Coronary artery (tissue), 2 donors: ENCODE data around the gene CDC6.

Source experiments
- DNase-seq: peaks from one replicate; pipeline ENCODE4 v3.0.0-alpha.2; 2017; ENCODE audit warnings: low spot score
- H3K27ac ChIP-seq, 2 donors: fragments of 200-600 bp; sonication (generic); one replicate each; pipeline ENCODE4 v1.5.1; 2016 to 2019
- H3K4me3 ChIP-seq: fragments of 200-600 bp; sonication (generic); 2 replicates; pipeline ENCODE4 v1.5.1; 2016; ENCODE audit warnings: mild to moderate bottlenecking, moderate library complexity
- TF ChIP-seq, protein P1 (sequence below): fragments of 200-600 bp; sonication (generic); IDR thresholded peaks from one replicate; pipeline ENCODE4 v1.5.1; 2019; ENCODE audit warnings: antibody characterized with exemption

CDC6 gene

DNA sequence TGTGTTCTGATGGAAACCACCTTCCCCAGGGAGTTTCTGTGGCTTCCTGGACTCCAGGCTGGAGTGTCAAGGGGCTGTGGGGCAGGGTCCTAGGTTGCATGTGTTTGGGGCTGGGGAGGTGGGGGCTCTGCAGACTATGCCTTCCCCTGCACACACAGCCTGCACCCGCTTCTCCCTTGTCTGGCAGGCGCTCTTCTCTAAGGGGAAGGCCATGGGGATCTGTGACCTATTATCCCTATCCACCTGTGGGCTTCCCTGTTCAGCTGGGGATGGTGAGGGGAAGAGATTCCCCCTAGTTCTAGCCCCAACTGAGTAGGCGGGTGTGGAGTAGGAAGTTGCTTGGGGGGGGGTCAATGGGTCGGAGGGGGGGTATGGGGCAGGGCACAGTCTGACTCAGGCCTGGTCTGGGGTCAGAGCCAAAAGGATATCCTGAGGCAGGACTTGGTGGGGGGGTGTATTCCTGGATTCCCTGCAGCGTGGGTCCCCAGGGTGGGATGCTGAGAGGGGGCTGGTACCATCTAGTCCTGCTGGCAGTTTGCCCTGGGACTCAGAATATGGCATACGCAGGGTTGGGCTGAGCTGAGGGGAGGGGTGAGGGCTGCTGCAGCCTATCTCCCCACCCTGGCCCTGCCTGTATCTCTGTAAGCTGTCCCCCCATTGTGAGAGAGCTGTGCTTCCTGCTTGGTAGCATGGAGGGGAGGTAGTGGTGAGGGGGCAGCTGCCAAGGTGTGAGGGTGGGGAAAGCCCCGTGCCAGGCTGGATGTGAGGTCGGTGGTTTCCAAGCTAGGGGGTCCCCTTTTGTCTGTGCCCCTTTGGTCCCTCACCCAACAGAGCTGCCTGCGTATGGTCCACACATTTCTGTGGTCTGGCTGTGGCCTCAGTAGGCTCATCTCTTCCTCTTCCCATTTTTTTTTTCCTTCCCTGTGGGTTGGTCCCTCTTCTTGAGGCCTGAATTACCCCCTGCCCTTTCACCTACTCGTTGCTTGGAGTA is 36.0 kb downstream of the CDC6 start:
- H3K4me3 ChIP-seq, result peak overlapping the region; percentile 83
- TF ChIP-seq, protein P1, sequence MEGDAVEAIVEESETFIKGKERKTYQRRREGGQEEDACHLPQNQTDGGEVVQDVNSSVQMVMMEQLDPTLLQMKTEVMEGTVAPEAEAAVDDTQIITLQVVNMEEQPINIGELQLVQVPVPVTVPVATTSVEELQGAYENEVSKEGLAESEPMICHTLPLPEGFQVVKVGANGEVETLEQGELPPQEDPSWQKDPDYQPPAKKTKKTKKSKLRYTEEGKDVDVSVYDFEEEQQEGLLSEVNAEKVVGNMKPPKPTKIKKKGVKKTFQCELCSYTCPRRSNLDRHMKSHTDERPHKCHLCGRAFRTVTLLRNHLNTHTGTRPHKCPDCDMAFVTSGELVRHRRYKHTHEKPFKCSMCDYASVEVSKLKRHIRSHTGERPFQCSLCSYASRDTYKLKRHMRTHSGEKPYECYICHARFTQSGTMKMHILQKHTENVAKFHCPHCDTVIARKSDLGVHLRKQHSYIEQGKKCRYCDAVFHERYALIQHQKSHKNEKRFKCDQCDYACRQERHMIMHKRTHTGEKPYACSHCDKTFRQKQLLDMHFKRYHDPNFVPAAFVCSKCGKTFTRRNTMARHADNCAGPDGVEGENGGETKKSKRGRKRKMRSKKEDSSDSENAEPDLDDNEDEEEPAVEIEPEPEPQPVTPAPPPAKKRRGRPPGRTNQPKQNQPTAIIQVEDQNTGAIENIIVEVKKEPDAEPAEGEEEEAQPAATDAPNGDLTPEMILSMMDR, result no peak
- DNase-seq, result no peak
- peak overlapping the region; percentile 75 to 92 for H3K27ac ChIP-seq

DNA sequence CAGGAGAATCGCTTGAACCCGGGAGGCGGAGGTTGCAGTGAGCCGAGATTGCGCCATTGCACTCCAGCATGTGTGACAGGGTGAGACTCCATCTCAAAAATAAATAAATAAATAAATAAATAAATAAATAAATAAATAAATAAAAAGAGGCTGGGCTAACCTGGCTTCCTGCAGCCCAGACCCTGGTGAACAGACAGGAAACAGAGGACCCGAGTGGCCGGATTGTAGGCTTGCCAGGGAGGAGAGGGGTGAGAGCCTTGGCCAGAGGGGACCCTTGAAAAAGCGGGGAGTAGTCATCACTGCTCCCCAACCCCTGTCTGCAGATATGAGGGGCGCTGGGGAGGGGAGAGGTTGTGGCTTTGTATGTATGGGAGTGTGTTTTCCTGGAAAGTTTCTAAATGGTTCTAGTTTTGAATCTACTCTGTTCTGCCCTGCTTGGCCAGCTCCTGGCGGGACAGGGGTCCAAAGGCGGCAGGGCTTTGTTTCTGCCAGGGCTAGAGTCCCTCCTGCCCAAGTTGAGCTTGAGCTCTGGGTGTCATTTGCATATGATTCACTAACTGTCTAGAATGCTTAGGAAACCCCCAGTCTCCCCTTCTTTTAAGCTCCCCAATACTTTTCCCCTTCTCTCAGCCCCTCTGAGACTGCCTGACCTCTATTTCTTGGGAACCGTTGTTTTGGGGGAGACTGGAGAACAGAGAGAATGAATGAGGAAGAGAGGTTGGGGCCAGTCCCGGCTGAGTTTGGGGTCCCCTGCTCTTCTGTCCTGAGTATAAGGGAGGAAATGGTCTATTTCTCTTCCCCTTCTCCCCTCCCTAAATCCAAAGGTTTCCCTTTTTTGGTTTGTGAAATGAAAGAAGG is 37.7 kb downstream of the CDC6 start:
- Histone ChIP-seq H3K27ac (peak overlapping the region; percentile 75 to 92), H3K4me3 (no peak overlapping the region)
- TF ChIP-seq, protein P1, result no peak
- DNase-seq, result no peak

DNA sequence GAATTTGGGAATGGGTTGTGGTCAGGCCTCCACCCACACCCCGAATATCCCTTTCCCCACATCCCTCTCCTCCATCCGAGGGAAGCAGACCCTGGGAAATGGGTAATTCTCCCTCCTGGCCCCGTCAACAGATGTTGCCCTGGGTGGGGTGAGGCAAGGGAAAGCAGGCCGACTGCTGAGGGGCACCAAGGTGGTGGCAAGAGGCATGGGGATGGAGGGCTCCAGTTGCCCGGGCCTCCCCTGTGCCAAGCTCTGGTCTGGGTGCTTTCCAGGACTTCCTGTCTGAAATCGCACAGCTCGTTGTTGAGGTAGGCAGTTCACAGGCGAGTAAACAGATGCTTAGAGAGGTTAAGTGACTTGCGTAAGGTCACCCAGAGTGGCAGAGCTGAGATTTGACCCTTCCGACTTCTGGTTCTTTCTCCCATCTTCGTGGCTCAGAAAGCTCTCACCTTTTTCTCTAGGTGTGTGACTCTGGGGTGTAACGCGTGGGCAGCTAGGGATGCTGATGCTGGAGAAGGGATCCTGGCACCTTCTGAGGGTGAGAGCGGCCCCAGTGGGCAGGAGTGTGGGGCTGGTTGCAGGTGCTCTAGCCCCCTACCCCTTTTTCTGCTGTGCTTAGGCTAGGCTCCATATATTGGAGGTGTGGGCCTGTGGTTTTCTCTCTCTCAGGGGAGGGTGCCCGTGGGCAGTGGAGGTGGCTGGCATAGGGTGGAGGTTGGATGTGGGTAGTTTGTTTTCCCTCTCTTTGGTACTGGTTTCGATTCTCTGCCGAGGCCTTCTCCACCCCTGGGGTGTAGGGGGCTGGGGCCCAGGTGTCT is 38.5 kb downstream of the CDC6 start:
- Histone ChIP-seq H3K4me3 (peak overlapping the region; percentile 46), H3K27ac (peak overlapping the region; percentile 75 to 85)
- TF ChIP-seq, protein P1, result no peak
- DNase-seq, result no peak

DNA sequence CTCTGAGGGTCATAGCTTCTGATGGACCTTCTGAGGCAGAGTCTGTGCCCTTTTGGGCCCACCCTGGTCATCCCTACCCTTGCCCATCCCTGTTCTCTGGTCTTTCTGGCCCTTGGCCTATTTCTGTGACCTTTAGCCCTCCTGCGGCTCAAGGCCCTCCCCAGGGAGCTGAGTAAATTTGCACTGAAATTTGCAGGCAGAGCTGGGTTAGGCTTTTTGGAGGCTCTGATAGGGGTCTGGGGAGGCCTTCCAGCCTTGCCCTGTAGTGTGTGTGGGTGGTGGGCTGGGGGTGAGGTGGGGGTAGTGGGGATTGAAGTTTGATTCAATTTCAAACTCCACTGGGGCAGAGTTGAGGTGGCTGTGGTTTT is 39.1 kb downstream of the CDC6 start:
- no peak for DNase-seq
- Histone ChIP-seq H3K4me3 (peak overlapping the region; percentile 46), H3K27ac (peak overlapping the region; percentile 75 to 85)
- TF ChIP-seq, protein P1, result no peak

DNA sequence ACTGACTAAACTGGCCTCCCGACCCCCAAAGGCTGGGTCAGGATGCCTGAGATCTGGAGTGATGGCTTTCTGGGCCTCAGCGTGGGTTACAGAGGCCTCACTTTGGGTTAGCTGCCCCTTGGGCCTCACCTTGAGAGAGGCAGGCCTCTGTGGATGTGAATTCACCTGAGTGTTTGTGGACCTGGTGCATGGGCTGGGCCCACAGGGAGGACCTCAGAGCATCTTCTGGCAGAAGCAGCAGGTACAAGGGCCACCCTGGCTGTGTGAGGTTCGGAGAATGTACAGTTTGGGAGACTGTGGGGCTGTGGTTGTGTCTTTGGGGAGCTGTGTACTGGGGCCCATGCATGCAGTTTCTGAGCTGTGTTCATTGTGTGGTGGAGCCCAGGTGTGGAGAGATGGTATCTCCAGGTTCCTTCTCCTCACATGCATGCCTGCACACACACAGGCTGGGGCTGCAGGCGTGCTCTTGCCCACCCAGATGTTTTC is 39.6 kb downstream of the CDC6 start:
- H3K27ac ChIP-seq, result peak overlapping the region; percentile 75 to 85
- TF ChIP-seq, protein P1, result no peak
- H3K4me3 ChIP-seq, result peak overlapping the region; percentile 46
- DNase-seq, result no peak

DNA sequence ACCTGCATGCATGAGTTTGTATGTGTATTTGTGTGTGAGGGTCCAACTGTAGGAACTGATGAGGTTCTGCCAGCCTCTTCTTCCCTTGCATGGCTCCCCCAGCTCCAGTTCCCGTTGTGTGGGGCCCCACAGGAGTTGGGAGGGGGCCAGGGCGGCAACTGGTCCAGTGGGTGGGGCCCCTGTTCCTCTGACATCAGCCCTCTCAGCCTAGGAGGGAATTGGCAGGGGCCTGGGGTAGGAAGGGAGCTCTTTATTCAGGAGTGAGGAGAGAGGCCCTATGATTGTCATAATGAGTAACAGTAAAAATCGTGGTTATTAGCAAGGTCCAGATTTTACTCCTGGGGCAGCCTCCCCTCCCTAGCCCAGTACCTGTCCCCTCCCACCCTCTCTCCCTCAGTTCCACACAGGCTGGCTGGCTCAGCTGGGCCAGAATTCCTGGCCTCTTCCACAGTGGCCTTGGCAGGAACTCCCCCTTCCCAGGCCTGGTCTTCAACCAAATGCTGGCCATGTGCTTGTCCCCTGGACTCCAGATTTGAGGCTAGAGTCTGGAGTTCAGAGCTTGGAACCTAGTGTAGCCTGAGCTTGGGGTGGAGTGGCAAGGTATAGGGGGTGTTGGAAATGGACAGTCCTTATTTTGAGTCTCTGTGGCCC is 40.2 kb downstream of the CDC6 start:
- TF ChIP-seq, protein P1, result no peak
- Histone ChIP-seq H3K27ac (peak overlapping the region; percentile 75 to 85), H3K4me3 (no peak overlapping the region)
- no peak for DNase-seq
